Ectodermal cell (in vitro differentiated cells): ENCODE measurements around the gene PRDM10.

Experiments used
- H3K27ac ChIP-seq: 2 replicates; pipeline ENCODE4 v1.7.0; 2013; ENCODE audit warnings: mild to moderate bottlenecking, low read depth, low read length; ENCODE audit not compliant: insufficient read depth, poor library complexity, severe bottlenecking
- H3K27me3 ChIP-seq: 2 replicates; pipeline ENCODE4 v1.7.0; 2013; ENCODE audit warnings: mild to moderate bottlenecking, low read length; ENCODE audit not compliant: insufficient read depth, control insufficient read depth, poor library complexity, severe bottlenecking
- H3K36me3 ChIP-seq: one replicate; pipeline ENCODE4 v1.7.0; 2013; ENCODE audit warnings: low read length; ENCODE audit not compliant: control insufficient read depth, insufficient read depth
- H3K4me1 ChIP-seq: one replicate; pipeline ENCODE4 v1.7.0; 2013; ENCODE audit warnings: low read length; ENCODE audit not compliant: control insufficient read depth, insufficient read depth
- H3K4me3 ChIP-seq: 2 replicates; pipeline ENCODE4 v1.7.0; 2013; ENCODE audit warnings: low read depth, low read length, control low read depth; ENCODE audit not compliant: insufficient read depth
- H3K9me3 ChIP-seq: 2 replicates; pipeline ENCODE4 v1.7.0; 2013; ENCODE audit warnings: mild to moderate bottlenecking, low read length, moderate library complexity; ENCODE audit not compliant: control insufficient read depth
- WGBS, 2 experiments: methylation state at CpG; one replicate each; pipeline ENCODE4 v1.1.7; 2013; ENCODE audit warnings: missing lambda C conversion rate in 2 of 2; 5-methylcytosine and 5-hydroxymethylcytosine counted together

PRDM10 gene

DNA sequence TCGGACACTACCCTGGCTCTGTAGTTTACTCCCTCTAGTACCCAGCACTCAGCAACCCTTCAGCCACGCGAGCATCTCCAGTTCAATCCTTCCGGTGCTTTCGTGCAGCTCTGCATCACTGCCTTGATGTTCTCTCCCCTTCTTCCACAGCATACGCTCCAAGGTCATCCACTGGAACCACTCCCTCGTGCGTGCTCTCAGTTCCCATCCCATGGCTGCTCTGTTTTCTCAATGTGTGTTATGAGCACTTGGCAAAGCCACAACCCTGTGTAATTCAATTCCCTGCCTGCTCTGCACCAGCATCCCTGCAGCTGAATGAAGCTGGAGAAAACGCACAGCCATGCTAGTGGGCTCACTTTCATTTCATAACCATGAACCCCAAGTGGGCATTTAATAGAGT, 68.7 kb downstream of the PRDM10 start:
- no peaks in the 10 kb centered on the region for H3K4me1 ChIP-seq
- H3K9me3 ChIP-seq = no peaks in the 10 kb centered on the region
- no peaks in the 10 kb centered on the region for H3K36me3 ChIP-seq
- no peak overlapping the region for H3K4me3 ChIP-seq
- H3K27me3 ChIP-seq = no peaks in the 10 kb centered on the region
- WGBS, 2 experiments = 91 to 94% methylated on average over 9 of the region's 9 CpGs
- no peak overlapping the region for H3K27ac ChIP-seq

DNA sequence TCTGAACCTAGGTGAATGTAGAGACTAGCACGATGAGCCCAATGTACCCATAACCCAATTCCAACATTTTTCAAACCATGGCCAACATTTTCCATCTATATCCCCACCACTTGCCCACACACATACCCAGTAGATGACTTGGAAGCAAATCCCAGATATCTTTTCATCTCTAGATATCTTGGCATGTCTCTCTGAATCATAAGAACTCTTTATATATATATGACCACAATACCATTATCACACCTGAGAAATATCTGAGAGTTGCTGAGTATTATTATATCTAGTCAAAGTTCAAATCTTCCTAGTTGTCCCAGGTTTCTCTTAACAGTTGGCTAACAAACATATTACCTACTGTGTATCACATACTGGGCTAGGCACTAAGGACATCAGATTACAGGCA, 69.4 kb downstream of the PRDM10 start:
- no peaks in the 10 kb centered on the region for H3K36me3 ChIP-seq
- H3K27ac ChIP-seq = no peak overlapping the region
- H3K4me1 ChIP-seq = no peaks in the 10 kb centered on the region
- WGBS, 2 experiments = 91 to 100% methylated on average over 1 of the region's 1 CpG
- H3K4me3 ChIP-seq = no peak overlapping the region
- H3K27me3 ChIP-seq = no peaks in the 10 kb centered on the region
- H3K9me3 ChIP-seq = no peaks in the 10 kb centered on the region

DNA sequence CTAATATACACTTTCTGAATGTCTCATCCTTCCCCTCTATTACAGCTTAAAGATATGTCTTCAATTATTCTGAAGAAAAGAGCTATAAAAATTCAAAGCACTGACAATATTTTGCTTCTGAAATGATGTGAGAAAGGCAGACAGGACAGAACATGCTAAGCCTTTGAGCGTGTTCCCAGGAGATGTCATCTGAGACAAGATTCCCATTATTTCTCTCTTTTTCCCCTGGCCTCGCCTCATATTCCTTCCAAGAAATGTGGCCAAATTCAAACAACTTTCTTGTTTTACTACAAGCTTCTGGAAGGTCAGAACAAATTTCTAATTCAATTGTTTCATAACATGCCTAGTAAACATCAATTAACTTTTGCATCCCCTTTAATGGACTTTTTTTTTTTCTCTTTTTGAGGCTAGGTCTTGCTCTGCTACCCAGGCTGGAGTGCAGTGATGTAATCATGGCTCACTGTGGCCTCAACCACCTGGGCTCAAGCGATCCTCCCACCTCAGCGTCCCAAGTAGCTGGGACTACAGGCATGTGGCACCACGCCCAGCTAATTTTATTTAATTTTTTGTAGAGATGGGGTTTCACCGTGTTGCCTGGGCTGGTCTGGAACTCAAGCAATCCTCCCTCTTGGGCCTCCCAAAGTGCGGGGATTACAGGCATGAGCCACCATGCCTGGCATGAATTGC, 70.1 kb downstream of the PRDM10 start:
- 94 to 95% methylated on average over 7 of the region's 7 CpGs for WGBS, 2 experiments
- H3K36me3 ChIP-seq = no peaks in the 10 kb centered on the region
- no peaks in the 10 kb centered on the region for H3K27me3 ChIP-seq
- H3K4me1 ChIP-seq = no peaks in the 10 kb centered on the region
- no peak overlapping the region for H3K27ac ChIP-seq
- no peak overlapping the region for H3K4me3 ChIP-seq
- H3K9me3 ChIP-seq = no peaks in the 10 kb centered on the region

DNA sequence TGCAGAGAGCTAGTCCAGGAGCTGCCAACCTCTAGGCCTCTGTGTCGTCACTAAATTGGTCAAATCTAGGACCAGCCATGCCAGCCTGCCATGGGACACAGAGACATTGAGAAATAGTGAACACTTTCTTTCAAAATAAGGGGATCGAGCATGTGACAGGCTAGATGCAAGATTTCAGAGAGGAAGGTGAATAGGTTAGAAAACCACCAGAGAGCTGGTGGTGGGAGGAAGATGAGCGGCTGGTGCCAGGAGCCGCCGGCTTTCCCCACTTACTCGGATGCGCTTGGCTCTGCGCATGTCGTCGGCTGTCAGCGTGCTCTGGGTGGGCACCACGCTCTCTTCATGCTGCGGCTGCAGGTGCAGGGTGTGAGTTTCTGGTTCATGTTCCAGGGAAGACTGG, 71.9 kb downstream of the PRDM10 start:
- Histone ChIP-seq H3K4me1 (no peaks in the 10 kb centered on the region), H3K9me3 (no peaks in the 10 kb centered on the region), H3K36me3 (no peaks in the 10 kb centered on the region), H3K27me3 (no peaks in the 10 kb centered on the region), H3K4me3 (no peak overlapping the region), H3K27ac (no peak overlapping the region)
- 97 to 98% methylated on average over 13 of the region's 13 CpGs for WGBS, 2 experiments

DNA sequence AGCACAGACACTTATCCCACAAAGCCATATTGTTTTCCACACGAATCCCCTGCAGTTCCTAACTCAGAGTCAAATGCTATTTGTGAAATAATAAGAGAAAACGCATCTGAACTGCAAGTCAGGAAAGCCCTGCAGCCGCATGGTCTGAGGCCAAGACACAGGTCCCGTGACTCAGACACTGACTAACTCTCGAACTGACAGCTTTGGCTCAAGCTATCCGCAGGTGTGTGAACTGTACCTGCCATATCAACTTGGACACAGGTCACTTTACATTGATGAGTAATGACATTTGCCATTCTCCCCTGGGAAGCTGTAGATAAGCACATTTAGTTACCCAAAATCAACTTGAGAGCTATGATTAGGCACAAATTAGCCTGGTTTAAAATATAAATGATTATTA, 72.3 kb downstream of the PRDM10 start:
- Histone ChIP-seq H3K27me3 (no peaks in the 10 kb centered on the region), H3K27ac (no peak overlapping the region), H3K4me1 (no peaks in the 10 kb centered on the region), H3K9me3 (no peaks in the 10 kb centered on the region), H3K36me3 (no peaks in the 10 kb centered on the region), H3K4me3 (no peak overlapping the region)
- 91 to 94% methylated on average over 6 of the region's 6 CpGs for WGBS, 2 experiments

DNA sequence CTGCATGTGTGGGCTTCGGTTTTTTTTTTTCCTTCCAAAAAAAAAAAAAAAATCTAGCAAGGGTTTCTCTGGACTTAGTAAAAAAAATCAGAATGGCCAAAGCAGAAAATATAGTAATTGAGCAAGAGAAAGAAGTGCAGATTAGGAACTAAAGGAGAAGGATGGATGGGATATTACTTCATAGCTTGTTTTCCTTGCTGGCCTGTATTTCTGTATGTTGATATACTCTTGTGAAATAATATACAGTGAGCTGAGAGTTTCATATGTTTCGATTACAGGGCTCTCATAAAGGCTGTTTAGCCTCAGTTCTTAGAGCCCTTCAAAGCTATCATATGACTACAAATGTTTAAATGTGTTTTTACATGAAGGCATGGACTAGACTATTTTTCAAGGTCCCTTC, 72.9 kb downstream of the PRDM10 start:
- no peak overlapping the region for H3K27ac ChIP-seq
- no peak overlapping the region for H3K4me3 ChIP-seq
- H3K27me3 ChIP-seq = no peaks in the 10 kb centered on the region
- no peaks in the 10 kb centered on the region for H3K4me1 ChIP-seq
- H3K36me3 ChIP-seq = no peaks in the 10 kb centered on the region
- WGBS, 2 experiments = 95 to 100% methylated on average over 2 of the region's 2 CpGs
- H3K9me3 ChIP-seq = no peaks in the 10 kb centered on the region

DNA sequence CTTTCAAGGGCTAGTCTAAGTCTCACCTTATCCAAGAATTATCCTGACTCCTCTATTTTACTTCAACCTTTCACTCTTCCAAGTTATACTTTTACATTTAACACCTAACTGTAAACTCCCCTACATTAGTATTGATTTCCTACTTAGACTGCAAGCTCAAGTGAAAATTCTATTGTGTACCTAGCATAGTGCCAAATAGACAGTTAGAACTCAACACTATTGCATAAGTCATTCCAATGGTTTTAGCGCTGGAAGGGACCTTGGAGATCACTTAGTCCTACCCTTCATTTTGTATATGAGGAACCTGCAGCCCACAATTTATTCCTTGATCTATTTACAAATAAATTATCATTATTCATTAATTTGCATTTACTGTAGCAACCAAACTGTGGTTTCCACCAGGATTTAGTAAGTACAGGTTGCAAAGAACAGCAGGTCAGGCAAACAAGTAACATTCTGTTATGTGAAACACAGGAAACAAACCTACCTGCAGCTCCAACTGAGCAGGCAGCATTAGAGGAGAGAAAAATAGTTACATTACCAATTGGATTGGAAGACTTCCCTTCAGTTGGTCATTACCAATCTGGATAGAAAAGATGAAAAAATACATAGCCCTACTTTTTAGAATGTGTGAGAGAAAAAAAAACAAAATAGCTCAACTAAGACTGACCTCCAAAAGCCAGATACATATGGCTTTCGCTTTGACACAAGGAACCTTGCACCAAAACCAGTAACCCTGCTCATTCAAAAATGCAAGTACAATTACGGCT, 73.5 kb downstream of the PRDM10 start:
- 97% methylated on average over 3 of the region's 3 CpGs for WGBS, 2 experiments
- no peak overlapping the region for H3K4me3 ChIP-seq
- H3K36me3 ChIP-seq = no peaks in the 10 kb centered on the region
- no peaks in the 10 kb centered on the region for H3K4me1 ChIP-seq
- no peaks in the 10 kb centered on the region for H3K9me3 ChIP-seq
- H3K27me3 ChIP-seq = no peaks in the 10 kb centered on the region
- no peak overlapping the region for H3K27ac ChIP-seq

DNA sequence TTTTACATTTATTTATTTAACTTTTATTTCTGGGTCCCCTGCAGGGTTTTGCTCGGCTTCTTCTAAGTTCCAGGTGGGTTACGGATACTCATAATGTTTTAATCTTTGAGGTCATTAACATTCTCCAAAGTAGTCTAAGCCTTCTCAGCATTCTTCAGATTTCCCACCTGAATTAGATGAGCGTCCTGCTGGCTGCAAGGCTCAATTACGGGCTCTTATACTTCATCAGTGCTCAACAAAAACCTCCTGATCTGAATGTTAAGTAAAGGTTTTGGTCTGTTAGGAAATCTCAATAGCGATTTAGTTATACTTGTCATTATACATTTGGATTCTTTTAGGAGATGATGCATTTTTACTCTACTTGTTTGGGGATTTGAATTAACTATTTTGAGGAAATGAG, 80.0 kb downstream of the PRDM10 start:
- H3K27me3 ChIP-seq = no peaks in the 10 kb centered on the region
- 95 to 97% methylated on average over 3 to 5 of the region's 5 CpGs for WGBS, 2 experiments
- H3K9me3 ChIP-seq = no peaks in the 10 kb centered on the region
- no peak overlapping the region for H3K4me3 ChIP-seq
- no peak overlapping the region for H3K27ac ChIP-seq
- H3K36me3 ChIP-seq = no peaks in the 10 kb centered on the region
- no peaks in the 10 kb centered on the region for H3K4me1 ChIP-seq

DNA sequence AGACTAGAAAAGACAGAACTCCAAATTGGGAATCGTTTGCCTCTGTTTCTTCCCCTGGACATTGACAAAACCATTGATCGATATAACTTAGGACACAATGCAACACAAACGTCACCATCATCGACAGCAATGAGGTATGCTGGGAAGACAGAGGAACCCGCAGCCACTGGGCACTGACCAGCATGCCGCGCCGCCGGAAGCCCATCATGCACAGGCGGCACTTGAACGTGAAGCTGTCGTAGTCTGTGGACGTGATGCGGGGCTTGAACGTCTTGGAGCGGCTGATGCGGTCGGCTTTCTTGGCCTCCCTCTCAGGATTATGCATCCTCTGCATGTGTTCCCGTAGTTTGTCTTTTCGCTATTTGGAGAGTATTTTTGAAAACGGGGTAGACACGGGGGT, 84.3 kb downstream of the PRDM10 start:
- no peaks in the 10 kb centered on the region for H3K9me3 ChIP-seq
- no peak overlapping the region for H3K4me3 ChIP-seq
- WGBS, 2 experiments = 96 to 97% methylated on average over 22 of the region's 22 CpGs
- H3K4me1 ChIP-seq = no peaks in the 10 kb centered on the region
- H3K27ac ChIP-seq = no peak overlapping the region
- peaks cover 16% of the 10 kb centered on the region for H3K36me3 ChIP-seq
- H3K27me3 ChIP-seq = no peaks in the 10 kb centered on the region

DNA sequence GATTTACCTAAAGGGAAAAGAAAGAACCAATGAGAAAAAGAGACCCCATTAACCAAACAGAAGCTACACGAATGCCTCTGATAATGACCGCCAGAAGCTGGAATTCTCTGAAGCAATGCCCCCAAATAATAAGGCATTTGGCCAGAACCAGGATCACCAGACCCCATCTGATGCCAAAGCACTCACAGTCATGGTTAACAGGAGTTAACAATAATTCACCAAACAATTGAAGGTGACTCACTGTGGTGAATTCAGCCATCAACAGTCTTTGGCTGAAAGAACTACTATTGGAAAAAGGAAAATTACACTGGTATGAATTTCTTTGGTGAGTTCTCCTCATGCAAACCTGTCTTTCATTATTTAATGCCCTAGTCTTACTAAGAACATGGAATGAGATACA, 85.4 kb downstream of the PRDM10 start:
- H3K36me3 ChIP-seq = peaks cover 16% of the 10 kb centered on the region
- H3K4me3 ChIP-seq = no peak overlapping the region
- no peak overlapping the region for H3K27ac ChIP-seq
- H3K27me3 ChIP-seq = no peaks in the 10 kb centered on the region
- 93 to 95% methylated on average over 2 of the region's 2 CpGs for WGBS, 2 experiments
- no peaks in the 10 kb centered on the region for H3K9me3 ChIP-seq
- H3K4me1 ChIP-seq = no peaks in the 10 kb centered on the region
